HL-60 (cell line): ENCODE measurements around the gene APOC1.
"Not testable (repeated sequence)": the region's sequence is repeated elsewhere in the genome, so short reads cannot be mapped to it uniquely, and the experiment has no call there.

Source experiments
- DNase-seq, 2 experiments: peaks; one replicate each; pipeline ENCODE4 v3.0.0-alpha.2; 2010 to 2020; ENCODE audit warnings: low read depth in 1 of 2, low spot score in 1 of 2
- H3K27ac ChIP-seq: fragments of 250-450 bp; sonication (Bioruptor Pico); replicated peaks from 2 replicates; pipeline ENCODE4 v1.5.1; 2020; ENCODE audit warnings: mild to moderate bottlenecking, moderate library complexity
- H3K27me3 ChIP-seq: fragments of 250-450 bp; sonication (Bioruptor Pico); 2 replicates; pipeline ENCODE4 v1.5.1; 2021; ENCODE audit warnings: mild to moderate bottlenecking, moderate library complexity; ENCODE audit not compliant: insufficient read depth, poor library complexity, severe bottlenecking
- H3K4me3 ChIP-seq: replicated peaks from 2 replicates; pipeline ENCODE4 v1.5.1; 2011; ENCODE audit warnings: mild to moderate bottlenecking, control low read depth, low read length; ENCODE audit not compliant: insufficient read depth
- CTCF ChIP-seq: IDR thresholded peaks from one replicate; pipeline ENCODE4 v1.5.1; 2011; ENCODE audit warnings: low read length, control low read depth, inconsistent platforms; ENCODE audit not compliant: insufficient read depth
- GABPA ChIP-seq: IDR thresholded peaks from 2 replicates; pipeline ENCODE4 v1.6.1; 2012; ENCODE audit warnings: low read depth
- POLR2AphosphoS5 ChIP-seq: IDR thresholded peaks from 2 replicates; pipeline ENCODE4 v1.6.1; 2012; ENCODE audit warnings: low read depth
- SPI1 ChIP-seq: IDR thresholded peaks from 2 replicates; pipeline ENCODE4 v1.6.1; 2012; ENCODE audit warnings: low read depth, mild to moderate bottlenecking, borderline replicate concordance
- TF ChIP-seq, protein P1 (sequence below): IDR thresholded peaks from 2 replicates; pipeline ENCODE4 v1.6.1; 2012; ENCODE audit warnings: low read depth; ENCODE audit not compliant: insufficient replicate concordance

Gene APOC1

DNA sequence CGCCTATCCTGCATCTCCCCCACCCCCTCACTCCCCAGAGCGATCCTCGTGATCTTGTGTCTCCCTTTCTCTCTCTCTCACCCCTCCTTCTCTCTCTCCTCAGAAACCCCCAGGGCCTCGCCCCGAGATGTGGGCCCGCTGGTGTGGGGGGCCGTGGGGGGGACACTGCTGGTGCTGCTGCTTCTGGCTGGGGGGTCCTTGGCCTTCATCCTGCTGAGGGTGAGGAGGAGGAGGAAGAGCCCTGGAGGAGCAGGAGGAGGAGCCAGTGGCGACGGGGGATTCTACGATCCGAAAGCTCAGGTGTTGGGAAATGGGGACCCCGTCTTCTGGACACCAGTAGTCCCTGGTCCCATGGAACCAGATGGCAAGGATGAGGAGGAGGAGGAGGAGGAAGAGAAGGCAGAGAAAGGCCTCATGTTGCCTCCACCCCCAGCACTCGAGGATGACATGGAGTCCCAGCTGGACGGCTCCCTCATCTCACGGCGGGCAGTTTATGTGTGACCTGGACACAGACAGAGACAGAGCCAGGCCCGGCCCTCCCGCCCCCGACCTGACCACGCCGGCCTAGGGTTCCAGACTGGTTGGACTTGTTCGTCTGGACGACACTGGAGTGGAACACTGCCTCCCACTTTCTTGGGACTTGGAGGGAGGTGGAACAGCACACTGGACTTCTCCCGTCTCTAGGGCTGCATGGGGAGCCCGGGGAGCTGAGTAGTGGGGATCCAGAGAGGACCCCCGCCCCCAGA, 36.1 kb upstream of the APOC1 start:
- no peak for TF ChIP-seq SPI1
- TF ChIP-seq GABPA, result no peak
- TF ChIP-seq CTCF, result no peak
- TF ChIP-seq, protein P1, sequence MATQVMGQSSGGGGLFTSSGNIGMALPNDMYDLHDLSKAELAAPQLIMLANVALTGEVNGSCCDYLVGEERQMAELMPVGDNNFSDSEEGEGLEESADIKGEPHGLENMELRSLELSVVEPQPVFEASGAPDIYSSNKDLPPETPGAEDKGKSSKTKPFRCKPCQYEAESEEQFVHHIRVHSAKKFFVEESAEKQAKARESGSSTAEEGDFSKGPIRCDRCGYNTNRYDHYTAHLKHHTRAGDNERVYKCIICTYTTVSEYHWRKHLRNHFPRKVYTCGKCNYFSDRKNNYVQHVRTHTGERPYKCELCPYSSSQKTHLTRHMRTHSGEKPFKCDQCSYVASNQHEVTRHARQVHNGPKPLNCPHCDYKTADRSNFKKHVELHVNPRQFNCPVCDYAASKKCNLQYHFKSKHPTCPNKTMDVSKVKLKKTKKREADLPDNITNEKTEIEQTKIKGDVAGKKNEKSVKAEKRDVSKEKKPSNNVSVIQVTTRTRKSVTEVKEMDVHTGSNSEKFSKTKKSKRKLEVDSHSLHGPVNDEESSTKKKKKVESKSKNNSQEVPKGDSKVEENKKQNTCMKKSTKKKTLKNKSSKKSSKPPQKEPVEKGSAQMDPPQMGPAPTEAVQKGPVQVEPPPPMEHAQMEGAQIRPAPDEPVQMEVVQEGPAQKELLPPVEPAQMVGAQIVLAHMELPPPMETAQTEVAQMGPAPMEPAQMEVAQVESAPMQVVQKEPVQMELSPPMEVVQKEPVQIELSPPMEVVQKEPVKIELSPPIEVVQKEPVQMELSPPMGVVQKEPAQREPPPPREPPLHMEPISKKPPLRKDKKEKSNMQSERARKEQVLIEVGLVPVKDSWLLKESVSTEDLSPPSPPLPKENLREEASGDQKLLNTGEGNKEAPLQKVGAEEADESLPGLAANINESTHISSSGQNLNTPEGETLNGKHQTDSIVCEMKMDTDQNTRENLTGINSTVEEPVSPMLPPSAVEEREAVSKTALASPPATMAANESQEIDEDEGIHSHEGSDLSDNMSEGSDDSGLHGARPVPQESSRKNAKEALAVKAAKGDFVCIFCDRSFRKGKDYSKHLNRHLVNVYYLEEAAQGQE, result no peak
- no peak for TF ChIP-seq POLR2AphosphoS5

GRCh38 chr19:44879309-44880065, 34.9 kb upstream of the APOC1 start:
- H3K27ac ChIP-seq, result no peak overlapping the region
- no peak overlapping the region for H3K4me3 ChIP-seq
- H3K27me3 ChIP-seq, result no peaks in the 10 kb centered on the region
- DNase-seq, result no peak
- TF ChIP-seq, protein P1, result no peak
- TF ChIP-seq POLR2AphosphoS5 (no peak), GABPA (no peak), CTCF (no peak), SPI1 (no peak)

More for the DNA sequence above, 36.1 kb upstream of the APOC1 start:
- DNase-seq, result no peak
- Histone ChIP-seq H3K4me3 (no peak overlapping the region), H3K27me3 (no peaks in the 10 kb centered on the region), H3K27ac (no peak overlapping the region)

DNA sequence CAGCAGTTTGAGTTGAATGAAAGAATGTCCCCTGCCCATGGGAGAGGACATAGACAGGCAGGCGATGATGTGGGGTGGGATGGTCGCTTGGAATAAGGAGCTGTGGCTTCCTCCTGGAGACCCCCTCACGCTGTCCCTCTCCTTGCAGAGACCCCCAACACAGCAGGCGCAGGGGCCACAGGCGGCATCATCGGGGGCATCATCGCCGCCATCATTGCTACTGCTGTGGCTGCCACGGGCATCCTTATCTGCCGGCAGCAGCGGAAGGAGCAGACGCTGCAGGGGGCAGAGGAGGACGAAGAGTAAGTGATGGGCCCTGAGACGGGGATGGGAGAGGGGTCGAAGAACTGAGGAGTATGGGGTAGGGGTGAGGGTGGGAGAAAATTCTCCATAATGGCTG, 32.3 kb upstream of the APOC1 start:
- H3K27ac ChIP-seq, result no peak overlapping the region
- TF ChIP-seq, protein P1, result no peak
- TF ChIP-seq CTCF (no peak), SPI1 (no peak)
- H3K27me3 ChIP-seq, result no peaks in the 10 kb centered on the region
- H3K4me3 ChIP-seq, result no peak overlapping the region
- no peak for DNase-seq

DNA sequence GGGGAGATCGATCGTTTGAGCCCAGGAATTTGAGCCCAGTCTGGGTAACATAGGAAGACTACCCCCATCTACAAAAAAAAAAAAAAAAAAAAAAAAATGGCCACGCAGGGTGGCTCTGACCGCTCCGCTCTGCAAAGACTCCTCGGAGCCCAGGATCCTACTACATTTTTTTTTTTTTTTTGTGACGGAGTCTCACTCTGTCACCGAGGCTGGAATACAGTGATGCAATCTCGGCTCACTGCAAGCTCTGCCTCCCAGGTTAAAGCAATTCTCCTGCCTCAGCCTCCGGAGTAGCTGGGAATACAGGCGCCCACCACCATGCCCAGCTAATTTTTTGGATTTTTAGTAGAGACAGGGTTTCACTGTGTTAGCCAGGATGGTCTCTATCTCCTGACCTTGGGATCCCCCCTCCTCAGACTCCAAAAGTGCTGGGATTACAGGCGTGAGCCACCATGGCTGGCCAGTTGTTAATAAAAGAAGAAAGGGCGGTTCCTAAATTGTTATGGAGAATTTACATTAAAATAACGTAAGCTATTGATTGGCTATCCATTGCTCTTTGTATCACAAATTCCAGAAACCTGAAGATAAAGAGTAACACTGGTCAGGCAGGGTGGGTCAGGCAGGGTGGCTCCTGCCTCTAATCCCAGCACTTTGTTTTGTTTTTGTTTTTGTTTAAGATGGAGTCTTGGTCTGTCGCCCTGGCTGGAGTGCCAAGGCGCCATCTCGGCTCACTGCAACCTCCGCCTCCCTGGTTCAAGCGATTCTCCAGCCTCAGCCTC, 31.6 kb upstream of the APOC1 start:
- H3K27ac ChIP-seq, H3K4me3 ChIP-seq, H3K27me3 ChIP-seq, DNase-seq: not testable (repeated sequence)
